ENCODE measurements around the gene MON2. TPM values are rescaled to one million over a fixed set of nuclear protein-coding genes. Genes with fewer than 3 reads are reported as not detected.

MON2 gene
- total RNA-seq, 1 donor from 2014 or later, result 62.3 TPM

DNA sequence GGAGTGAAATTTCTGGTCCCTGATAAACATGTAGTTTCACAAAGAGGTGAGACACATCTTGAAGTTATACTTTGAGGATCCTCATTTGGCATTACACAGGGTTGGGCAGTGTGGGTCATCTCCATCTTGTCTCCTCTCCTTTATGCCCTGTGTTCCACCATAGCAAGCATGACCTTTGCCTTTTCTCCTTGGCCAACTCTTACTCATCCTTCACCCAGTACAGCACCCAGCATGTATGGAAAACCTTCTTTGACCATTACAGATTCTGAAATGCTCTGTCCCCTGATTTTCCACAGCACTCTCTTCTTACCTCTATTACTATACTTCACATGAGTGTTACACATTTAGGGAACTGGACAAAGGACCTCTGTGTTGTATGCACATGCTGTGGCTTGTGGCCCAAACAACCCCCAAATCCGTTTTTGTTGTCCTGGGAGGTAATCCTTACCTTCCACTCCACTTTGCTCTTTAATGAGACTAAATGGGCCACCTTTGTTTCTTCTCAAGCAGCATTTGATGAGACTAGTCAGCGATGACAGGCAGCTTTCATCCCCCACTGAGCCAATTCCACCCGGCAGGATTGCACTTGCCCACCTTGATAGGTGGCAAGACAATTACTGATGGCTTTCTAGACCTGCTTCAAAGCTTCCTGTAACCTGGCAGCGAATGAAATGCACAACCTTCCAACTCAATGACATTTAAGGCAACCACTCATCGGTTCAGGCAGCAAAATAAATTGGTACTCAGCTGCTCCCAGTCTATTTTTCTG is 163.5 kb downstream of the MON2 start:
- H3K27ac ChIP-seq, result no peak overlapping the region
- H3K4me3 ChIP-seq, result no peak overlapping the region
- Mint-ChIP-seq H3K36me3 (peaks cover 3% of the 10 kb centered on the region), H3K9me3 (no peaks in the 10 kb centered on the region), H3K4me3 (peak overlapping the region; percentile 66), H3K27me3 (ENCODE audit: insufficient read depth, low read depth) (peaks cover 9% of the 10 kb centered on the region), H3K4me1 (peaks cover 76% of the 10 kb centered on the region), H3K27ac (peak overlapping the region; percentile 84)
- no peaks in the 10 kb centered on the region for H4K20me1 ChIP-seq (ENCODE audit: low read depth)
- peaks cover 36% of the 10 kb centered on the region for H3K27me3 ChIP-seq
- no peak overlapping the region for H3K9ac ChIP-seq
- no peaks in the 10 kb centered on the region for H3K79me2 ChIP-seq (ENCODE audit: low read depth)
- peaks cover 64% of the 10 kb centered on the region for H3K4me1 ChIP-seq
- no peak for DNase-seq (ENCODE audit: low spot score)
- H3K4me2 ChIP-seq, result peak overlapping the region; percentile 36
- H3K36me3 ChIP-seq, result no peaks in the 10 kb centered on the region
- peaks cover 52% of the 10 kb centered on the region for H3F3A ChIP-seq (ENCODE audit: low read depth)
- H3K9me3 ChIP-seq (ENCODE audit: low read depth), result no peaks in the 10 kb centered on the region
- no peak overlapping the region for H2AFZ ChIP-seq (replicated peaks)
- TF ChIP-seq CTCF (IDR thresholded peaks at IDR 0.05), result no peak
- no peak for TF ChIP-seq EZH2phosphoT487 (IDR thresholded peaks at IDR 0.05)
- TF ChIP-seq EZH2 (IDR thresholded peaks at IDR 0.05), result no peak

DNA sequence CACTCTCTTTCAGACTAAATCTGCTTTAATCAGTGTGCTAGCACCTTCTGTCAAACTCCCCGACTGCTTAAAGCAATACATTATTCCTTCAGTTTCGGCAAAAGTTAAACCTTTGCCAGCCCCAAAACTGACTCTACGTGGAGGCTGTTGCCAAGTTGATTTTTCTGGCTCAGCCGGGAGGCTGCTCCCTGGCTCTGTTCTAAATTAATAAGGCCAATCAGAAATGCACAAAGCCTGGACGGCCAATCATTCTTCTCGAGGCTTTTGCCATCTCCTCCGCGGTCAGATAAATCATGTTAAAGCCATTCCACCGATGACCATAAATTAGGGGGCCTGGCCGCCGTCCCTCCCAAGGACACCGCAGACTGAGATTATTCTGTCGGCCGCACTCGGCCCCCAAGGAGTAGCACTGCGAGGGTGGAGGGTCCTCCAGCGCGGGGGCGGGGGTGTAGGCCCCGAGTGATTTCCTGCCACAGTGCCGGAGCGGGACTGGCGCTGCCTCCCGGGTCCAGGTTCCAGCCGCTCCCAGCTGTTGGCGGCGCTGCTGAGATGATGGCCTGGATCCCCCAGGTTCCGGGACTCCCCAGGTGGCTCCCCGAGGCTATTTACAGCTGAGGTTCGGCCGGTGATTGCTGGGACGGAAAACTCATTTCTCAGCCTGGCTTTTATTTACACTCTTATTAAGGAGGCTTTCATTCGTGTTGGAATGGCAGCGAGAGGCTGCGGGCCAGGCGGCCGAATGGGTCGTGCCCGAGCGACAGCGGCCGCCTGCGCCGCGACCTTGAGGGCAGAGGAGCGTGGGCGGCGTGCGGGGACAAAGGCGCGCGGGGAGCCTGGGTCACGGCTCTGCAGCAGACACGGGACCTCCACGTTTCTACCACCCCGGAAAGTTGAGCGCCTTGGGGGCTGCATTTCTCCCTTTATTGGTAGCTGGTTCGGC is 165.1 kb downstream of the MON2 start:
- H3K4me3 ChIP-seq, result peak overlapping the region; percentile 51
- Mint-ChIP-seq H3K36me3 (peaks cover 3% of the 10 kb centered on the region), H3K27ac (peak overlapping the region; percentile 52)

More for the DNA sequence above, 165.1 kb downstream of the MON2 start:
- Mint-ChIP-seq H3K4me3 (peak overlapping the region; percentile 83), H3K4me1 (peaks cover 64% of the 10 kb centered on the region), H3K27me3 (ENCODE audit: insufficient read depth, low read depth) (peaks cover 9% of the 10 kb centered on the region), H3K9me3 (no peaks in the 10 kb centered on the region)
- Histone ChIP-seq H3K9me3 (ENCODE audit: low read depth) (no peaks in the 10 kb centered on the region), H3K27me3 (peaks cover 36% of the 10 kb centered on the region), H4K20me1 (ENCODE audit: low read depth) (no peaks in the 10 kb centered on the region), H3K4me1 (peaks cover 59% of the 10 kb centered on the region), H3K9ac (no peak overlapping the region), H3K4me2 (peak overlapping the region; percentile 86), H3K27ac (no peak overlapping the region), H3K36me3 (no peaks in the 10 kb centered on the region), H2AFZ (replicated peaks) (peak overlapping the region; percentile 75), H3F3A (ENCODE audit: low read depth) (peaks cover 46% of the 10 kb centered on the region), H3K79me2 (ENCODE audit: low read depth) (no peaks in the 10 kb centered on the region)
- TF ChIP-seq EZH2phosphoT487 (IDR thresholded peaks at IDR 0.05), result peak; percentile 18
- TF ChIP-seq EZH2 (IDR thresholded peaks at IDR 0.05), result peak; percentile 59
- peak; percentile 48 for TF ChIP-seq CTCF (IDR thresholded peaks at IDR 0.05)
- DNase-seq (ENCODE audit: low spot score), result peak; percentile 75

Measured in neural progenitor cell (in vitro differentiated cells).